Epithelial cell of proximal tubule (primary cell): ENCODE data around the gene FBXO34. TPM values are rescaled to one million over a fixed set of nuclear protein-coding genes. Genes with fewer than 3 reads are reported as not detected.
"Not testable (repeated sequence)": the region's sequence is repeated elsewhere in the genome, so short reads cannot be mapped to it uniquely, and the experiment has no call there.

ENCODE experiments used
- DNase-seq: peaks from one replicate; pipeline ENCODE4 v3.0.0-alpha.2; 2011; ENCODE audit warnings: low read depth
- H3K4me3 ChIP-seq: 2 replicates; pipeline ENCODE4 v1.5.1; 2011; ENCODE audit warnings: low read depth, mild to moderate bottlenecking, low read length
- CTCF ChIP-seq: conservative IDR thresholded peaks from 2 replicates; pipeline ENCODE4 v1.5.1; 2012; ENCODE audit warnings: low read depth, mild to moderate bottlenecking, low read length
- total RNA-seq: library from RNA; depleted of rRNA; stranded (reverse); fragments of >200 nt; gene quantifications from 2 replicates; pipeline ENCODE4 v1.2.3, GENCODE V29; 2015

Gene FBXO34
- total RNA-seq, 1 donor from 2014 or later: 21.3 TPM

GRCh38 chr14:55303691-55304145, 32.5 kb downstream of the FBXO34 start:
- no peak overlapping the region for H3K4me3 ChIP-seq
- no peak for TF ChIP-seq CTCF
- no peak for DNase-seq

GRCh38 chr14:55306938-55307589, 35.8 kb downstream of the FBXO34 start:
- DNase-seq: no peak
- TF ChIP-seq CTCF: no peak

GRCh38 chr14:55309154-55309553, 37.9 kb downstream of the FBXO34 start:
- DNase-seq: no peak
- no peak overlapping the region for H3K4me3 ChIP-seq
- no peak for TF ChIP-seq CTCF

More at GRCh38 chr14:55306938-55307589, 35.8 kb downstream of the FBXO34 start:
- no peak overlapping the region for H3K4me3 ChIP-seq

- no peak overlapping the region for H3K4me3 ChIP-seq
- no peak for DNase-seq
- no peak for TF ChIP-seq CTCF
Measured at GRCh38 chr14:55309761-55310365, 38.6 kb downstream of the FBXO34 start.

GRCh38 chr14:55312379-55313030, 41.3 kb downstream of the FBXO34 start:
- not testable (repeated sequence) for DNase-seq, H3K4me3 ChIP-seq

- H3K4me3 ChIP-seq: no peak overlapping the region
- DNase-seq: no peak
- TF ChIP-seq CTCF: no peak
Measured at GRCh38 chr14:55313480-55313879, 42.3 kb downstream of the FBXO34 start.

GRCh38 chr14:55314449-55314848, 43.2 kb downstream of the FBXO34 start:
- no peak overlapping the region for H3K4me3 ChIP-seq
- DNase-seq: no peak
- no peak for TF ChIP-seq CTCF
